ENCODE results near the gene C14orf132. TPM values are rescaled to one million over a fixed set of nuclear protein-coding genes. Genes with fewer than 3 reads are reported as not detected.
A peak's percentile ranks its signal among the peaks of the same experiment; 100 is the strongest.

C14orf132 gene
- total RNA-seq, 1 donor from 2014 or later = 552 TPM

GRCh38 chr14:96038558-96038919 is 623 bp upstream of the C14orf132 start:
- peaks cover 11% of the 10 kb centered on the region for H3K27me3 Mint-ChIP-seq (ENCODE audit: unreplicated experiment)
- H3K9me3 Mint-ChIP-seq (ENCODE audit: unreplicated experiment) = peaks cover 24% of the 10 kb centered on the region
- H3K27ac Mint-ChIP-seq (ENCODE audit: unreplicated experiment) = peak overlapping the region; percentile 73
- peaks cover 13% of the 10 kb centered on the region for H3K36me3 Mint-ChIP-seq (ENCODE audit: unreplicated experiment)
- no peak for DNase-seq
- no peak for TF ChIP-seq CTCF (IDR thresholded peaks at IDR 0.05; ENCODE audit: partially characterized antibody, unreplicated experiment)
- peaks cover 55% of the 10 kb centered on the region for H3K4me1 Mint-ChIP-seq (ENCODE audit: low read depth, unreplicated experiment)
- H3K4me3 Mint-ChIP-seq (ENCODE audit: unreplicated experiment) = peak overlapping the region; percentile 79

GRCh38 chr14:96039633-96040311 is 610 bp downstream of the C14orf132 start:
- no peak for TF ChIP-seq CTCF (IDR thresholded peaks at IDR 0.05; ENCODE audit: partially characterized antibody, unreplicated experiment)
- Mint-ChIP-seq H3K4me1 (ENCODE audit: low read depth, unreplicated experiment) (peaks cover 64% of the 10 kb centered on the region), H3K9me3 (ENCODE audit: unreplicated experiment) (peaks cover 24% of the 10 kb centered on the region), H3K4me3 (ENCODE audit: unreplicated experiment) (peak overlapping the region; percentile 91), H3K27me3 (ENCODE audit: unreplicated experiment) (peaks cover 11% of the 10 kb centered on the region), H3K36me3 (ENCODE audit: unreplicated experiment) (peaks cover 17% of the 10 kb centered on the region), H3K27ac (ENCODE audit: unreplicated experiment) (peak overlapping the region; percentile 97)
- peak; percentile 75 for DNase-seq

- Mint-ChIP-seq H3K4me1 (ENCODE audit: low read depth, unreplicated experiment) (peaks cover 66% of the 10 kb centered on the region), H3K4me3 (ENCODE audit: unreplicated experiment) (peak overlapping the region; percentile 91), H3K36me3 (ENCODE audit: unreplicated experiment) (peaks cover 21% of the 10 kb centered on the region), H3K9me3 (ENCODE audit: unreplicated experiment) (peaks cover 24% of the 10 kb centered on the region), H3K27me3 (ENCODE audit: unreplicated experiment) (peaks cover 11% of the 10 kb centered on the region), H3K27ac (ENCODE audit: unreplicated experiment) (peak overlapping the region; percentile 97)
- no peak for DNase-seq
- no peak for TF ChIP-seq CTCF (IDR thresholded peaks at IDR 0.05; ENCODE audit: partially characterized antibody, unreplicated experiment)
Measured at GRCh38 chr14:96040828-96041371, 1.7 kb downstream of the C14orf132 start.

- H3K27me3 Mint-ChIP-seq (ENCODE audit: unreplicated experiment) = peaks cover 11% of the 10 kb centered on the region
- no peak for TF ChIP-seq CTCF (IDR thresholded peaks at IDR 0.05; ENCODE audit: partially characterized antibody, unreplicated experiment)
- H3K4me3 Mint-ChIP-seq (ENCODE audit: unreplicated experiment) = peak overlapping the region; percentile 91
- no peak for DNase-seq
- H3K36me3 Mint-ChIP-seq (ENCODE audit: unreplicated experiment) = peaks cover 21% of the 10 kb centered on the region
- H3K9me3 Mint-ChIP-seq (ENCODE audit: unreplicated experiment) = peaks cover 24% of the 10 kb centered on the region
- H3K27ac Mint-ChIP-seq (ENCODE audit: unreplicated experiment) = peak overlapping the region; percentile 97
- peaks cover 65% of the 10 kb centered on the region for H3K4me1 Mint-ChIP-seq (ENCODE audit: low read depth, unreplicated experiment)
Measured at GRCh38 chr14:96042248-96042930, 3.2 kb downstream of the C14orf132 start.

- Mint-ChIP-seq H3K4me3 (ENCODE audit: unreplicated experiment) (peak overlapping the region; percentile 69), H3K9me3 (ENCODE audit: unreplicated experiment) (peaks cover 9% of the 10 kb centered on the region), H3K4me1 (ENCODE audit: low read depth, unreplicated experiment) (peaks cover 67% of the 10 kb centered on the region), H3K27ac (ENCODE audit: unreplicated experiment) (no peak overlapping the region), H3K27me3 (ENCODE audit: unreplicated experiment) (peaks cover 6% of the 10 kb centered on the region), H3K36me3 (ENCODE audit: unreplicated experiment) (peaks cover 12% of the 10 kb centered on the region)
- no peak for DNase-seq
- TF ChIP-seq CTCF (IDR thresholded peaks at IDR 0.05; ENCODE audit: partially characterized antibody, unreplicated experiment) = no peak
Measured at GRCh38 chr14:96046630-96047029, 7.5 kb downstream of the C14orf132 start.

All from glutamatergic neuron (in vitro differentiated cells).